Ecto neural progenitor cell (in vitro differentiated cells): ENCODE measurements around the gene SHH.

Experiments used
- DNase-seq: peaks from one replicate; pipeline ENCODE4 v3.0.0-alpha.2; 2018; ENCODE audit warnings: low spot score

Gene SHH

DNA sequence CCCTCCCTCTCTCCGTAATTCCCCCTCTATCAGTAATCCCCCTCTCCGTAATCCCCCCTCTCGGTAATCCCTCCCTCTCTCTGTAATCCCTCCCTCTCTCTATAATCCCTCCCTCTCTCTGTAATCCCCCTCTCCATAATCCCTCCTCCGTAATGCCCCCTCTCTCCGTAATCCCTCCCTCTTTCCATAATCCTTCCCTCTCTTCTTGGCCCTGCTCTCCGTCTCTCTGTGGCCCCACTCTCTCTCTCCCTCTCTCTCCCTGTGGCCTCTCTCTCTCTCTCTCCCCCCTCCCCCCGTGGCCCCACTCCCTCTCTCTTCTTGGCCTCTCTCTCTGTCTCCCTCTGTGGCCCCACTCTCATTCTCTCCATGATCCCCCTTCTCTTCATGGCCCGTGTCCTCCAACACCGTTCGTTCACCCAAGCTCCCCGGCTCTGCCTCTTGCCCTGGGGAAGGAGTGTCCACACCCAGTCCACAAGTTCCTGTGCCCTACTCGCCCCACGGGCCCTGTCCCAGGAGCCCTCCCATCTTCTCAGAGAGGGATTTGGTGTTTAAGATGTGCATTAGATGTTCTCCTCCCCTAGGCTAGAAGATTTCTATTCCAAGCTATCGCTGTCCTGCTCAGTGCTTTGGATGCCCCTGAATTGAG is 19.8 kb downstream of the SHH start:
- DNase-seq: no peak

DNA sequence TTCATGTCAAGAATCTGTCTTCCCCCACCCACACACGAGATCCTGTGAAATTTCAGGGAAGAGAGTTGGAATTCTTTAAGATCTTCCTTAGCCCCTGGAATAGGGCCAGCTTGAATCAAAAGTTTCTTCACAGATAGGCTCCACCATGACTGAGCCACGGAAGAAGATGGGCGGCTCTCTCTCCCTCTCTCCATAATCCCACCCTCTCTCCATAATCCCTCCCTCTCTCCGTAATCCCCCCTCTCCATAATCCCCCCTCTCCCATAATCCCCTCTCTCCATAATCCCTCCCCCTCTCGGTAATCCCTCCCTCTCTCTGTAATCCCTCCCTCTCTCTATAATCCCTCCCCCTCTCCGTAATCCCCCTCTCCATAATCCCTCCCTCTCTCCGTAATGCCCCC is 20.4 kb downstream of the SHH start:
- no peak for DNase-seq

DNA sequence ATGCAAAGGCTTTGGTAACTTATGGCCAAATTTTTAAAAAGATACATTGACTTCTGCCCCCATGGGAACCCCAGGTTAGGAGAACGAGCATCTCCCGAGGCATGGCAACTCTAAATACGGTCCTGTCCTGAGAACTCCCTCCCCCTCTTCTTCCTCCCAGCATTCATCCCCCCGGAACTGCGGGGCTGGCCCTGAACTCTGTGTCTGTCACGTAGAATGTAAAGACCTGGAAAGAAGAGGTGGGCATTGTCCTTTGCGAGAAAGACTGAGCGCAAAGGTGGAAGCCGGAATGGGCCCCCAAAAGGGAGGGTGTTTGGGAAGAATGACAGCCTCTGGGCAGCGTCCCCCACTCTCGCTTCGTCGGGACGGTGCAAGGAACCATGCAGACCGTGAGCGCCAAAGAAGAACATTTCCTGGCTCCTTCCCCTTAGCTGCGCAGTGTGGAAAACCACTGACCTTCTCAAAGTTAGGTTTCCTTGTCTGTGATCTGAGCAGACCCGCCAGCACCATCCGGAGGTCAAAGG is 21.0 kb downstream of the SHH start:
- DNase-seq: no peak

DNA sequence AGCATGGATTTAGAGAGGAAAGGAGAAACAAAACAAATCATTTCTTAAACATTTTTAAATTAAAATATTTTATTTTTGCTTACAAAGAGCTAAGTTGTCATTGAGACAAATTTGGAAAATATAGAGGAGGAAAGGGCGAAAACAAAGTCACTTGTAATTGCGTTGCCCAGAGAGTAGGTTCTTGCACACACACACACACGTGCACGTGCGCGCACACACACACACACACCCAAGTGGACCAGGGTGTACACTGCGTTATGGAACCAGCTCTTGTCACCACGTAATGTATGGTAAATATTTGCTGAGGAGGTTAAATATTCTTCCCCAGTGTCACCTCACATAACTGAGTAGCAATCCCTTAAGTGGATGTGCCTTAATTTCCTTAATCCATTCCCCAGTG is 21.6 kb downstream of the SHH start:
- DNase-seq: no peak

DNA sequence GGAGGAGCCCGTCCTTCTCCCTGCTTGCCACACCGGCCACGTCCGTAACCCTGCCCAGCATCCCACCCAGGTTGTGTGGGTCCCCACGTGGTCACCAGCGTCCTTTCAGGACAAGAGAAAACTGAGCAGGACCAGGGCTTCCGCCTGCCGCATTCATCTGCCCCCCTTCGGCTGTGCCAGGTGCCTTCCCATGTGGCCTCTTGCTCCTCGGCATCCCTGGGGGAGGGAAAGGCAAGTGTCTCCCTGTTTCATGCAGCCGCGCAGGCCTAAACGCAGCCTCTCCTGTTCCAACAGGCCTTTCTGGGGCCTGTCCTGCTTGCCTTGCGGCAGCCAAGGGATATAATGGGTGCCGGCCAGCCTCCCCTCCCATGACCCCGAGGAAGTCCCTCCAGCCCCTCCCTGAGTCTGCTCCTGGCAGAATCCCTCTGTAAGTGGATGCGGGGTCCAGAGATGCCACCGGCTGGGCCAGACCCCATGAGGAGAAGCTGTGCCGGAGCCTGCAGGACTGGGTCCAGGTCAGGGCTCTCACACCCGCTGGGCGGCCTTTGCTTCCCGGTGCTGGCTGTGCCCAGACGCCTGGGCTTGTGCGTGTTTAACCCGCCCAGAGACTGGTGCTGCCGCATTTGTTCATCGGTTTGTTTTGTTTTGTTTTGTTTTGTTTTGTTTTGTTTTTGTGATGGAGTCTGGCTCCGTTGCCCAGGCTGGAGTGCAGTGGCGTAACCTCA is 23.1 kb downstream of the SHH start:
- no peak for DNase-seq

DNA sequence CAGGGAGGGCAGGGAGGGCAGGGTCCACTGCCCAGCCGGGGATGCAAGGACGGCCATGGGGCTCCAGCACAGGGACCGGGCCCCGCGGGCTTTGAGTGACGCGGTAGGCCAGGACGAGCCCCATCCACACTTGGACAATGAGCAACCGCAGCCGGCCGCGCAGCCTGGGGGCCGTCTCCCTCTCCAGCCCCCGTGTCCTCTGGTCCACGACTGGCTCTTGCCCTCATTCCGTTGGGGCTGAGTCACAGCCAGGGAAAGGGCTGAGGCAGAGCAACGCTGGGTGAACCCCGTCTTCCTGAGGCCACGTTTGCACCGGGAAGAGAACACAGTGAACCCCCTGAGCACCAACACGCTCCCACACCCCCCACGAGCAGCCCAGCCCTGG is 23.7 kb downstream of the SHH start:
- DNase-seq: no peak

DNA sequence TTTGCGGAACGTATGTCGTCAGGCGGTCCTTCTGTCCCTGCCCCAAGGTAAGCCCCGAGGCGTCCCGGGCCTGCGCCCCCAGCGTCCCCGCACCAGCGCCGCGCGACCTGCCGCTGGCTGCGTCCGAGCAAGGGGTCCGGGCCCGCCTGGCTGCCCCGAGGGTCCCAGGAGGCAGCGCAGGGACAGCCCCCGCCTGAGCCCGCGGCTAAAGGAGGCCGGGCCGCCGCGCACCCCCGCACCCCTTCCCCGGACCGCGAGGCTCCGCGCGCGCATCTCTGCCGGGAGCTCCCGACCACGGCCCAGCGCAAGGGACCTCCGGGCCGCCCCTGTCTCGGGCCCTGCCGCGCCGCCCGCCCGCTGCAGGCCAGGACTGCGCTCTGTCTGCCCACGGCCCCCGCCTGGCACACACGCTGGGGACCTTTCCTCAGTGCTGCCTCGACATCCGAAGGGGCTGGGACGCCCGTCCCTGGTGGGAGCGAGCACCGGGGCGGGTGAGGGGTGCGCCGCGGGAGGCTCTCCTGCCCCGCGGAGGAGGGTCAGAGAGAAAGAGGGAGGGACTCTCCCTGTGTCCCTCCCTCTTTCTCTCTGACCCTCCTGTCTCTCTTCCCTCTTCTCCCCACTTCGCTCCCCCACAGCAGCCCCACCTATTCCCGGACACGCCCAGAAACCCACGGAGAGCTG is 25.0 kb downstream of the SHH start:
- DNase-seq: no peak

DNA sequence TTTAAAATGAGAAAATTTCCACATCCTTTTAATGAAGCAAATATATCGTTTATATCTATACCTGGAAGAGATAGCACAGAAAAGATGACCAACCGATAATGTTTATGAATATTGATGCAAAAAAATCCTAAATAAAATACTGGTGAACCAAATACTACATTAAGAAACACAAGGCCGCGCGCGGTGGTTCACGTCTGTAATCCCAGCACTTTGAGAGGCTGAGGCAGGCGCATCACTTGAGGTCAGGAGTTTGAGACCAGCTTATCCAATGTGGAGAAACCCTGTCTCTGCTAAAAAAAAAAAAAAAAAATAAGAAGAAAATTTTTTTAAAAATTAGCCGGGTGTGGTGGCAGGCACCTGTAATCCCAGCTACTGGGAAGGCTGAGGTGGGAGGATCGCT is 25.8 kb downstream of the SHH start:
- DNase-seq: no peak

DNA sequence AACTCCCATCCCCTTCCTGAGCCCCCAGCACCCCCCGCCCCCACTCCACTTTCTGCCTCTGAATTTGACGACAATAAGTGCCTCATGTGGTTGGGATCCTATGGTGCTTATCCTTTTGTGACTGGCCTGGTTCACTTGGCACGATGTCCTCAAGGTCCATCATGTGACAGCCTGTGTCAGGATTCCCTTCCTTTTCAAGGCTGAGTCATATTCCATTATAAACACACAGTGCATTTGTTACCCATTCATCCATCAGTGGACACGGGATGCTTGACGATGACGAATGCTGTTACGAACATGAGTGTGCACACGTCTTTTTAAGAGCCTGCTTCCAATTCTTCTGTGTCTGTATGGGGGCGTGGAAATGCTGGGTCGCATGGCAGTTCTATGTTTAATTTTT is 26.7 kb downstream of the SHH start:
- DNase-seq: no peak

DNA sequence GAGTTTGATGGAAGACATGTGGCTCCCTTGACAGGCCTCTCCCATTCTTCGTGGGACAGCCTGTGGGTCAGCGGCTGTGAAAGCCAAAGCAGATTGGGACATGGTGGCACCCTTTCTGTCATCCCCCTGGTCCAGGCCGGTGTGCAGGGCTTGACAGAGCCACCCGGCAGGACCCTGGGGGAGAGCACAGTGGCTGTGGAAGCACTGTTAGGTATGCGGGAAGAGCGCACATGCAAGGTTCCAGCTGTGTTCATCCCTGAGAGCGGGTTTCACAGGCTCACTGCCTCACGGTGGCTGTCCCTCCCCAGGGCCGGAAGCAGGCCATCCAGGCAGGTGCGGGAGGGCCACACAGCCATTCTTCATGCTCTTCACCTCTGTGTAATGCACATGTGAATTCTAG is 29.8 kb downstream of the SHH start:
- DNase-seq: no peak

DNA sequence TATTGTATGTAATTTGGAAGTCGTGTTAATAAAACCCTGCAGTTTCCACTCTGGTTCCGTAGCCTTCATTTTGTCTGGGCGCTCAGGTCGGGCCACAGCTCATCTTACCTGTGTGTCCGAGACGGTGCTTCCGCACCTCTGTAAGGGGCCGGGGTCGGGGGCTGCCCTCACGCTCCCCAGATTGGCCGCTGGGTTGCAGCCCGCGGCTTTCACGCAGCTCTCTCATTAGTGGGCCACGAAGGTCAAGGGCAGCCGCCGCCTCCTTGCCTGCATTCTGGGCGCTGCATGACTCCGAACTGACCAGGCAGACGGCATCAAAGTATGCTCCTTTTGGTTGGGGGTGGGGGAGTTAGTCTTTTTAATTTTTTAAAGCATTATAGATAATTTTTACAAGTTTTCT is 30.8 kb downstream of the SHH start:
- DNase-seq: no peak

DNA sequence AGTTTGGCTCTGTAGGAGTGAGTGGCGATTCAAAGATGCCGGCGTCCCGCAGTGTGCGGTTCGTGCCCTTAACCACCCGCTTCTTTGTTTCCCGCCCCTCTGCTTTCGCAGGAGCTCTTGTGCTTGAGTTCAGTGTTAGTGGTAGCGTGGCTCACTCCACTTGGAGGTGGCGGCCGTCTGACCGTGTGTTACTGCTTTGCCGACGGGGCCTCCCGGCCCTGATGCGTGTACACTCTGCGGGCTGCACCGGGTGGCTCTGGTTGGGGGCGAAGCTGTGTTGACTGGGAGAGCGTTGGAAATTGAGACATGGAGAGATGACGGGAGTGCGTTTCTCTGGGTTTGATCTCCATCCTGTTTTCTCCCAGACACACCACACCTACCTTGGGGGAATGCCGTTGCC is 31.4 kb downstream of the SHH start:
- DNase-seq: no peak

DNA sequence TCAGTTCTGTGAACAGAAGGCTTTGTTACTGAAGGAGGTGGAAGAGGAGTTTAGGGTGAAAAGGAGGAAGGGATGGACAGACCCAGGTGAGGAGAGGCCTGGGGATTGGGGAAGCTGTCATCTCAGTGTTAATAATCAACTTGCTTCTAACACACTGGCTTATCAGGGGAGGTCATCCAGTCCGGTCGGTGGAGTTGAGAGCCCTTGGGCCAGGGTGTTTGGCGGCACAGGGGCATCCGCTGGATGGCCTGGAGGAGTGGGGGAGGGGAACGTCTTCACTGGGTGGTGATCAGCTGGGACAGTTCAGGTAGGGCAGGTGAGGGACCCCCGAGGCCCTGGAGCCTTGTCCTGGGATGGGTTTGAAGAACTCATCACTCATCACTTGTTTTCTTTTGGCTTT is 33.9 kb downstream of the SHH start:
- no peak for DNase-seq

DNA sequence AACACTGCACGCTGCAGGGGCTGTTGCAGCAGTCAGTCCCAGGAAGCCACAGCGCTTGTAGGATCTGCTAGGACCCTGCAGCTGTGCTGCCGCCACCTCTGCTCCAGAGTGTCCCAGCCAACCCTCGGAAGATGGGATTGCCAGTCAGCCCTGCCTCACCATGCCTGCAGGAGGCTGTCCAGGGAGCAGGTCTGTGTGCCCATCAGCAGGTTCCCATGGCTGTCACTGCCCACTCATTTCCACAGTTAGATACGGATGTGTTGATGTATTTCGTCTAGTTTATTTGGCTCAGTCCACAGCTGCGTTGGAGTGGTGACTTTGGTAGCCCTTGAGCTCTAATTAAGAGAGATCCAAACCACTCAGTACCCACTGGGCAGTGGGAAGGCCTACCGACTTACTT is 35.7 kb downstream of the SHH start:
- DNase-seq: no peak

DNA sequence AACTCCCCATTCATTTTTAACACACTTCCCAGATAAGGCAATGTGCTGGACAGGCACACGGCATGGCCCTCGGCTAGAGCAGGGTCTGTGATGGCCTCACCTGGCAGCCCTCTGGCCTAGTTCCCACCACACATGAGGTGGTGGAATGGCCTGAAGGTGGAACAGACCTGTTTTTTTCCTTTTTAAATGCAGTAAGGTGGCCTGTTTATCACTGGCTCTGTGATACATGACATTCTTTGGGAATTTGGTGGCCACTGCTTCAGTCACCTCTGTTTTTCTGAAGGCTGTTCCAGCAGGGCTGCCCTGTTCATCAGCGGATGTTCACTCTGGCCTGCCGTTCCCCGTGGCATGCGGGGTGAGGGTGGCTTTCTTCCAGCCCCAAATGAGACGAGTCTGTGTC is 36.6 kb downstream of the SHH start:
- no peak for DNase-seq

DNA sequence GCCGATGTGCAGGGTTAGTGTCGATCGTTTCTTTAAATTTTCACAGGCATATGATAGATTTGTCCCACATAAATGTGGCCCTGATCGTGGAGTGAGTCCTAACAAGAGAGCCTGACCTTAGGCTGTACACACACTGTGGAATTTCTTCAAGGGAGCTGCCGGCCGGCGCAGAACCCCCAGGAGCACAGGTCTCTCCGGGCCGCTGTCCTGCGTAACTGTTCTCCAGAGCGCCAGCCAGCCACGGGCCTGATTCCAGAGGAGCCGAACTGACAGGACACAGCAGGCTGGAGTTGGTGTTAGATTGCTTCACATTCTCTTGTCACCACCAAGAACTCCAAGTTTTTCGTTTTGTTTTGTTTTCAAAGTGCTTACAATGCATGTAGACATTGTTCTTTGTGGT is 37.3 kb downstream of the SHH start:
- no peak for DNase-seq

DNA sequence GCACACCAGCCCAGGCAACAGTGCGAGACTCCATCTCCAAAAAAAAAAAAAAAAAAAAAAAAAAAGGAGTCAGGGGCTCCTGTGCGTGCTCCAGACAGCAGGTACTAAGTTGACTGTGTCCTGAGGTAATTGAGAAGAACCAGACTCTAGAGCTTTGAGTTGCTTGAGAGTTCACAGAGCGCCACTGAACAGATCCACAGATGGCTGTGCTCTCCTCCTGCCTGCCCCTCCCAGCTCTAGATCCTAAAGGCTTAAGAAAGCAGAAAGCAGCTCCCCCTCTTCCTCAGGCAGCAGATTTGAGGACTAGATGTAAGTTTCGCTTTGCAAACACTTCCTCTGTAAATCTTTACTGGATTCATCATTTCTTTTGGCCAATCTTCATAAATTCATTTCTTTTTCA is 38.7 kb downstream of the SHH start:
- DNase-seq: no peak

DNA sequence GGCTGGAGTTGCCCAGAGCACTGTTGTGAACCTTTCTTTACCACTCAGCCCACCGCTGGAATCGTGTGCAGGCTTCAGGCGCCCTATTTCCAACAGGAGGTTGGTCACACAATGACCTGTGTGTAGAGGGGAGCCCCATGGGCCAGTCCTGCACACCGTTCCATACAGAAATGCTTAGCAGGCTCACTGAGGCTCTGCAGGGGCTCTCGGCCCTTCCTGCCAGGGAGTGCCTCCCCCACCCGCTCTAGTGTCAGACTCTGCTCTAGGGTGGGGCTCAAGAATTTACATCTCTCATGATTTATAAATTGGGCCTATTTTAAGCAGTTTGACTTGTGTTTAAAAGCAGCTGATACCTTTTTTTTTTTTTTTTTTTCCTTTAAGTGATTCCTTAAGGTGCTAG is 42.0 kb downstream of the SHH start:
- no peak for DNase-seq

DNA sequence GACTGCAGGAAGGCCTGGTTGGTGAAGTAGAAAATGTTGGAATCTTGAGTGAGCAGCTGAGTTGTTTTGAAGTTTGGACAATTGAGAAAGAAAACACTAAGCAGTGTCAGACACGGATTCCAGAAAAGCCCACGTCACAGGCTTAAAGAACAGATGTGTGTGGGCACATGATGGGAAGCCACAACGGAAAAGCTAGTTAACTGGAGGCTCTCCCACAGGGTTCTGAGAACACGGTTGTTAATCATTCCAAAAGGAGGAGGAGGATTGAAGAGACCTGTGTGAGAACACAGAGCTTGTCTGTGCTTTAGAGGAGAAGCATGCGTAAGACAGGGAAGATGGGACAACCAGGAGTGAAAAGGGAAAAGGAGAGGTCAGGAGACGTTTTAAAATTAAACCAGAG is 42.6 kb downstream of the SHH start:
- no peak for DNase-seq

DNA sequence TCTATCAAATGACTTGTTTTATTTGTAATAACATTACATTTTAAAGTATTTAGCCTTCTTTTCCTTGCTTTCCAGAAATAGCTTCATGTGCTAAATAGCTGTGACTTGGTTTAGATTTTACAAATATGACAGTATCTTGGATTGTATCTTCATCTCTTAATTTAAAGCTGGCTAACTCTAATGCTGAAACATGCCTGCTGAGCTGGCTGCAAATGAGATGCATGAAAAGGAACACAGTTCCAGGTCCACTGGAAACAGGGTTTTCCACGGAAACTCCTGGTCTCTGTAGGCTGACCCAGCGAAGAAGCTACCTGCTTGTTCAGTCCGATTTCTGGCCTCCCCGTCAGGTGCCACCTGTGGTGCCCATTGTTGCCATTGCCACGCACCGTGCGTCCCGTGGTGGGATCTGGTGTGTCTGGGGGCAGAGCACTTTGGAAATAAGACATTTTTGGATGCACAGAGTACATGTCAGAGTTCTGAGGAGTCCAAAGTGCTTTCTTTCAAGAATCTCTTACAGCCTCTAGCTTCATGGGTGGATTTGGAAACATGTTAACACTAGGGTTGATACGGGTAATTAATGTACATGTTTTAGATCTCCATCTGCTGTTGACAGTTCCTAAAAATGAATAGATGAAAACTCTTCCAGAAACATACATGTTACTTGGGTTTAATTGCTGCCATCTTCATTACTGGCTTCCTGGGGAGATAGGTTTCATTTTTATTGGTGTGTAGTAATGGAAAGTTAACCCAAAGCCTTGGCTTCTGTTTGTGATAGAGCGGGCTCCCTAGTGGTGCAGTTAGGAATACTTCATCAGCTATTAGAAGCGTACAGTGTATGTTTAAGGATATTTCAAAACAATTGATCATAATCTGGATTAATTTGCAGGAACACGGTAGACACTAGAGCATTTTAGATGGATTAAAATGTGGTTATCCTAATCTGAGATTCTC is 45.0 kb downstream of the SHH start:
- no peak for DNase-seq

DNA sequence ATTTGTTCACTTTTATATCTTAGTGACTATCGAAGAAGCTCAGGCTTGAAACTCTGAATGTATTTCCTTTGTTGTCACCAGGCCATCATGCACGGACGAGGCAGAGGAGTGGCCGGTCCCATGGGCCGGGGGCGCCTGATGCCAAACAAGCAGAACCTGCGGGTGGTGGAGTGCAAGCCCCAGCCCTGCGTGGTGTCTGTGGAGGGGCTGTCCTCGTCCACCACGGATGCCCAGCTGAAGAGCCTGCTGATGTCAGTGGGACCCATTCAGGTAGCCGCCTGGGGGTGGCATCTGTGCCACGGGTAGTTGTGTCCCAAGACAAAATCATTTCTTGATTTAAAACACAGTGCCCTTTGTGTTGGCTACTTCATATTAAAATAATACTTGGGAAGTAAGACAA is 45.9 kb downstream of the SHH start:
- DNase-seq: no peak

DNA sequence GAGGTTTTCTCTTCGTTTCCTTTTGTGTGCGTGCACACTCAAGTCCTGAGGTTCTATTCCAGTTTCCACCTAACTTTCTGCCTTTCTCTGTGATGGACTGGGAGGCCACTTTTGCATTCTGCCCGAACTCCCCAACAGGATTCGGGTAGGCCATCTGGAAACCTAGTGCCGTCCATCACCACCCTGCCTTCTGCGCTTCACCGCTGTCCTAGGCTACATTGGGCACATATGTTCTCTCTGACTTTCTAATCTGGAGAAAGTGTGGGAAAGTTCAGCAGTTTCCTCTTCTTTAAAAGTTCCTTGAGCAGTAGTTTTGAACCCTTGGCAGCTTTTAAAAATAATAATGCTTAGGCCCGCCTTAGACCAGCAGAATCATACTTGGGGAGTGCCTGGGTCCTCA is 46.8 kb downstream of the SHH start:
- DNase-seq: no peak
